Thymus (tissue), 11 donors: ENCODE data around the gene DPYSL4. TPM values are rescaled to one million over a fixed set of nuclear protein-coding genes. Genes with fewer than 3 reads are reported as not detected.

Experiments used
- DNase-seq, 9 donors: peaks; one replicate each; pipeline ENCODE4 v3.0.0-alpha.2; 2013; ENCODE audit warnings: low spot score in 9 of 9, low read depth in 6 of 9, missing footprints in 1 of 9
- H3K27ac ChIP-seq, 2 donors: one replicate each; pipeline ENCODE4 v1.5.1; 2013; ENCODE audit warnings: control low read depth in 1 of 2, low read depth in 1 of 2, low read length in 1 of 2, mild to moderate bottlenecking in 1 of 2, moderate library complexity in 1 of 2
- H3K27me3 ChIP-seq, 2 donors: one replicate each; pipeline ENCODE4 v1.5.1; 2013; ENCODE audit warnings: low read length in 1 of 2; ENCODE audit not compliant: control insufficient read depth in 2 of 2, insufficient read depth in 1 of 2
- H3K36me3 ChIP-seq, 2 donors: one replicate each; pipeline ENCODE4 v1.5.1; 2013; ENCODE audit warnings: low read length in 1 of 2, mild to moderate bottlenecking in 1 of 2, moderate library complexity in 1 of 2; ENCODE audit not compliant: control insufficient read depth in 2 of 2, insufficient read depth in 2 of 2
- H3K4me1 ChIP-seq, 2 donors: one replicate each; pipeline ENCODE4 v1.5.1; 2013; ENCODE audit warnings: low read length in 2 of 2; ENCODE audit not compliant: control insufficient read depth in 2 of 2, insufficient read depth in 2 of 2
- H3K4me3 ChIP-seq, 2 donors: one replicate each; pipeline ENCODE4 v1.5.1; 2013; ENCODE audit warnings: low read length in 2 of 2, control low read depth in 1 of 2, mild to moderate bottlenecking in 1 of 2
- H3K9me3 ChIP-seq, 2 donors: one replicate each; pipeline ENCODE4 v1.5.1; 2013; ENCODE audit warnings: low read length in 1 of 2, mild to moderate bottlenecking in 1 of 2; ENCODE audit not compliant: control insufficient read depth in 2 of 2, insufficient read depth in 1 of 2
- WGBS: extraction: QIAGEN DNeasy Blood & Tissue Kit; methylation state at CpG from one replicate; pipeline ENCODE4 v1.1.7; 2013; 5-methylcytosine and 5-hydroxymethylcytosine counted together
- polyA plus RNA-seq: library from polyadenylated mRNA; stranded (reverse); fragments of 200-250 nt; gene quantifications from one replicate; pipeline ENCODE4 v1.2.3, GENCODE V29; 2013
- total RNA-seq: library from RNA; stranded (reverse); fragments of 120-200 nt; gene quantifications from one replicate; pipeline ENCODE4 v1.2.4, GENCODE V29; 2013
- donor health status: healthy.

The DPYSL4 gene
- total and polyA plus RNA-seq, 2 donors: 0.28 to 0.89 TPM

DNA sequence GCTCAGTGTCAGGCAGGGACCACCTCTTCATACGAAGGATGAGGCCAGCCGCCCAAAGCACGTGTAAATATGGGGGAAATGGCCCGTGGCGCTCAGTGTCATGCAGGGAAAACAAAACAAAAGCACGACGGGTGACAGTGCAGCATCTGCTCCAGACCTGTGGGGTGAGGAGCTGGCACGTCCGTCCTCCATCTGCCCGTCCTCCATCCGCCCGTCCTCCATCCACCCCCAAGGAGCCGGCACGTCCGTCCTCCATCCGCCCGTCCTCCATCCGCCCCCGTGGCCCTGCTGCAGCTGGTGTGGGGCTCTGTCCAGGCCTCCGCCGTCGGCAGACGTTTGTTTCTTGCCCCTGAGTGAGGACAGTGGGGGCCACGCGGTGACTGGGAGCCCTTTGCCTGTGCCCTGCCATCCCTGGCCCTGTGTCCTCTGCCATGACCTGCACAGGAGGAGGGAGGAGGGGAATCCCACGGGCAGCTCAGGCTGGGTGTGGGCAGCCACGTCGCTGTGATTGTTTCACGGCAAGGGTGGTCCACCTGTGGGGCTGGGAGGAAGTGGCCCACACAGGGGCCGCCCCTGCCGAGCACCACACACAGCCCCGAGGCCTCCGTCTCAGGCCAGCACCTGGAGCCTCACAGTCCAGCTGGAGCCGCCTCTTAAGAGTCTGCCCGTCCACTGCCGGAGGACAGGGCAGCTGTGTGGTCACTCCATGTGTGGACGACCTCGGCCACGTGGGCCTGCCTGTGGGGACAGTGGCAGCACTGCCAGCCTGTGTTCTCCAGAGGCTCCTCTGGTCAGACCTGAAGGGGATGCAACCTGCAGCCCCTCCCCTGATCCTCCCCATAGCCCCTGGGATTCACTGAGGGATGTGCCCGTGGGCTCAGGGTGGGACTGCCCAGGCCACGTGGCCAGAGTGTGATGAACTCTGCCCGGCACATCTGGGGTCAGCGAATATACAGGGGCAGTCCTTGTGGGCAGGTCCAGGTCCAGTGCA lies 38.2 kb upstream of the DPYSL4 start:
- Histone ChIP-seq H3K4me3 (no peak overlapping the region), H3K36me3 (no peaks in the 10 kb centered on the region), H3K9me3 (no peaks in the 10 kb centered on the region), H3K27ac (no peak overlapping the region), H3K4me1 (no peaks in the 10 kb centered on the region), H3K27me3 (peaks cover 4 to 15% of the 10 kb centered on the region in 2 donors)
- DNase-seq: no peak
- WGBS: 89% methylated on average over 43 of the region's 43 CpGs

DNA sequence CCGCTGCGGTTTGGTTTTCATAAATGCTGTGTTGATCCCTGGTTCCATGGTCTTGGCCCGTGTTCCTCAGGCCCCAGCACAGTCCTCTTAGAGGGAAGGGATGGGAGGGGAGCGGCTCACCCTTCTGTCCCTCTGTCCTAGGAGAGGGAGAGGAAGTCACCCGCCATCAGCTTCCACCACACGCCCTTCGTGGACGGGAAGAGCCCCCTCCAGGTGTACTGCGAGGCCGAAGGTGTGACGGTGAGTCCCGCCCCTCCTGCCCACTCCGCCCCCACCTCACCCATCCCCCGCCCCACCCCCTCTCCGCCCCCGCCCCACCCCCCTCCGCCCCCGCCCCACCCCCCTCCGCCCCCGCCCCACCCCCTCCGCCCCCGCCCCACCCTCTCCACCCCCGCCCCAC lies 37.5 kb upstream of the DPYSL4 start:
- Histone ChIP-seq H3K4me3 (no peak overlapping the region), H3K27ac (no peak overlapping the region), H3K9me3 (no peaks in the 10 kb centered on the region), H3K4me1 (no peaks in the 10 kb centered on the region), H3K27me3 (peaks cover 0 to 8% of the 10 kb centered on the region in 2 donors), H3K36me3 (no peaks in the 10 kb centered on the region)
- 83% methylated on average over 16 of the region's 23 CpGs for WGBS
- DNase-seq: no peak

DNA sequence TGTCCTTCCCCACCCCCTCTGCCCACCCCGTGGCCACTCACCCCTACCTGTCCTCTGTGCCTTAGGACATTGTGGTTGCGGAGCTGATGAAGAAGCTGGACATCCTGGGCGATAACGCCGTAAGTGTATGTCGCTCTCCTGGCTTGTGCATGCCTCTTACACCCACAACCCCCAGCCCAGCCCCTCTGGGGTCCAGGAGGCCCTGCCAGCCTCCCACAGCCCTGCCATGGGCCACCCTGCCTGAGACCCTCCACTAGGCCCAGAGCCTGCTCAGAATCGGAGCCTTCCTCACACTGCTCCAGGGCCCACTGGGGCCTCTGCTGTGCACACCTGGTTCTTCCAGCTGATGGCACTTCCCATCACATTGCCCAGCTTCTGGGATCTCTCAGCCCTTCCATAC lies 36.8 kb upstream of the DPYSL4 start:
- Histone ChIP-seq H3K36me3 (no peaks in the 10 kb centered on the region), H3K27me3 (peaks cover 0 to 6% of the 10 kb centered on the region in 2 donors), H3K4me3 (no peak overlapping the region), H3K4me1 (no peaks in the 10 kb centered on the region), H3K9me3 (no peaks in the 10 kb centered on the region), H3K27ac (no peak overlapping the region)
- WGBS: 98% methylated on average over 7 of the region's 7 CpGs
- no peak for DNase-seq

DNA sequence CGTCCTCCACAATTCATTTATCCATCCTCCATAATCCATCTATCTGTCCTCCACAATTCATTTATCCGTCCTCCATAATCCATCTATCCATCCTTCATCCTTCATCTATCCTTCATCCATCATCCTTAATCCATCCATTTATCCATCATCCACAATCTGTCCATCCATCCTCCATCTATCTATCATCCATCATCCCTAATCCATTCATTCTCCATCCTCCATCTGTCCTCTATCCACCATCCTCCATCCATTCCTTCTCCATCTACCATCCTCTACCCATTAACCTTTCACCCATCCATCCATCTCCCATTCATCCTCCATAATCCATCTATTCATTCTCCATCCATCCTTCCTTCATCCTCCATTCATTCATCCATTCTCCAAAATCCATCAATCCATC lies 36.0 kb upstream of the DPYSL4 start:
- no peaks in the 10 kb centered on the region for H3K36me3 ChIP-seq
- H3K27me3 ChIP-seq: peaks cover 0 to under 1% of the 10 kb centered on the region in 2 donors
- WGBS: 95% methylated on average over 2 of the region's 2 CpGs
- no peak for DNase-seq
- no peaks in the 10 kb centered on the region for H3K9me3 ChIP-seq
- no peaks in the 10 kb centered on the region for H3K4me1 ChIP-seq
- no peak overlapping the region for H3K27ac ChIP-seq
- H3K4me3 ChIP-seq: no peak overlapping the region

DNA sequence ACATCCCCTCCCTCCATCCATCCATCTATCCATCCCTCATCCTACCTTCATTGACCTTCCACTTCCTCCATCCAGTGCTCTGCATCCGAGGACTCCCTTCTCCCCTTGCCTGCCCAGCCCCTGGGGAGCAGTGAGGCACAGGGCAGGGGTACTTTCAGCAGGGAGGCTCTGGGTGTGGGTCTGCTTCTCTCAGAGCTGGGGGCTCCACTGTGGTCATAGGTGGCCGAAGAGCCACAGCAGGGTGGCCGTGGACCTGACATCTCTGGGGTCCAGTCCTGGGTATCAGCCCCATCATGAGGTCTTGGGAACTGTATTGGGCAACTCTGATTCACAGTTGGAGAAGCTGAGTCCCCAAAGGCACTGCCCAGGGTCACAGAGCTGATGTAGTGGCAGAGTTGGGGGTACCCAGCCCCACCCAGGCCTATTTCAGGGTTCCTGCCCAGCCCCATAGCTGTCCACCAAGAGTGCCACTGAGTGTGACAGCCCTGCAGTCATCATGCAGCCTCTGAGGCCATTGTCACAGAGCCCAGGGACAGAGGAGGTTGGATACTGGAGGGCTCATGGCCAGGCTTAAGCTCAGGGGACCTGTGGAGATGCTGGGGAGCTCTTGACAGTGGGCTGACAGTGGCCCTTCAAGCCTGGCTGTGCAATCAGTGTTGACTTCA lies 35.3 kb upstream of the DPYSL4 start:
- Histone ChIP-seq H3K4me1 (no peaks in the 10 kb centered on the region), H3K9me3 (no peaks in the 10 kb centered on the region), H3K36me3 (no peaks in the 10 kb centered on the region), H3K4me3 (no peak overlapping the region), H3K27me3 (no peaks in the 10 kb centered on the region), H3K27ac (no peak overlapping the region)
- 94% methylated on average over 3 of the region's 3 CpGs for WGBS
- DNase-seq: no peak

DNA sequence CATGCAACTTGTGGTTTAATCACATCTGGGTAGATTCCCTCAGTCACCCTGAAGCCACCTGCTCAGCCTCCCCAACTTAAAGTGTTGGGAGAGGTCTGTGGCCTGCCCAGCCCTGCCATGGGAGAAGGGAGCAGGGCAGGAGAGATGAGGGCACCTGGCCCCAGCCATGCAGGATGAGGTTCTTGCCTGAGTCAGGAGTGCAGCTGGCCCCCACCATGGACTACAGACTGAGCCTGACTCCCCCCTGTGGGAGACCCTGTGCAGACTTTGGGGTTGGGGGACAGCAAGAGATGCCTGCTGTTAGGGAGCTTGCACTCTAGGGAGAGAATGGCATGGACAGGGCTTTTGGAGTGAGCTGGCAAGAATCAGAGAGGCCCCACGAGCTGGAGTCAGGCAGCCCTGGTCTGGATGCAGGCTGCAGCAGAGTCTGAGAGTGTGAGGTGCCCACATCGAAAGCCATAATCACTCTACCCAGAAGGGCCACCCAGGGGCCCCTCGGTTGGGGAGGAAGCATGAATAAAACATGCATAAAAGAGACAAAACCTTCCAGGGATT lies 34.7 kb upstream of the DPYSL4 start:
- Histone ChIP-seq H3K36me3 (no peaks in the 10 kb centered on the region), H3K9me3 (no peaks in the 10 kb centered on the region), H3K27ac (no peak overlapping the region), H3K27me3 (no peaks in the 10 kb centered on the region), H3K4me1 (no peaks in the 10 kb centered on the region), H3K4me3 (no peak overlapping the region)
- DNase-seq: no peak
- 69% methylated on average over 3 of the region's 3 CpGs for WGBS

DNA sequence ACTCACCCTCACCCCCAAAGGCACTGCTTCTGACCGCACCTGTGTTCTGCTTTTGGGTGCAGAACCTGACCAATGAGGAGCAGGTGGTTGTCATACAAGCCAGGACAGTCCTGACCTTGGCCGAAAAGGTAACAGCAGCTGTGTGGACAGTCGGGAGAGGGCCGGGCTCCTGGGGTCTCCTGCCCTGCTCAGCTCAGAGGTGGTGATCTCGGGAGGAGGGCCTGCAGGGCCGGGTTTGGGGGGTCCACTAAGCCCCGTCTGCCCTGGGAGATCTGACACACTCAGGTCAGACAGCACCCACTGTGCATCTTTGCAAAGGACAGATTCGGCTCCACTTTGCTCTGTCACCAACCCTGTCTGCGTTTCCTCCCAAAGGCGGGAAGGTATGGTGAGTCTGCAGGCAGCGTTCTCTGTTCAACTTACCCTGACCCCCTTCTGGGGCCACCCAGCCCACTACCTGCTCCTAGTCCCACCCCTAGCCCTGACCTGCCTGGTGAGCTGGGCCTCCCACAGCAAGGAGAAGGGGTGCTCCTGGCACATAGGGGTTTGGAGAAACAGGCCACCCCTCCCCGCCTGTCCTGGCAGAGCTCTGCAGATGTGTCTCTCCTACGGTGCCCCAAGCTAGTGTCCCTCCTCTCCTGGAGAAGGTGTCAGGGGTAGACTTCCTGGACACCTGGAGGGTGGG lies 33.7 kb upstream of the DPYSL4 start:
- Histone ChIP-seq H3K4me3 (no peak overlapping the region), H3K4me1 (no peaks in the 10 kb centered on the region), H3K36me3 (no peaks in the 10 kb centered on the region), H3K27ac (no peak overlapping the region), H3K9me3 (no peaks in the 10 kb centered on the region), H3K27me3 (no peaks in the 10 kb centered on the region)
- no peak for DNase-seq
- WGBS: 84% methylated on average over 13 of the region's 13 CpGs

DNA sequence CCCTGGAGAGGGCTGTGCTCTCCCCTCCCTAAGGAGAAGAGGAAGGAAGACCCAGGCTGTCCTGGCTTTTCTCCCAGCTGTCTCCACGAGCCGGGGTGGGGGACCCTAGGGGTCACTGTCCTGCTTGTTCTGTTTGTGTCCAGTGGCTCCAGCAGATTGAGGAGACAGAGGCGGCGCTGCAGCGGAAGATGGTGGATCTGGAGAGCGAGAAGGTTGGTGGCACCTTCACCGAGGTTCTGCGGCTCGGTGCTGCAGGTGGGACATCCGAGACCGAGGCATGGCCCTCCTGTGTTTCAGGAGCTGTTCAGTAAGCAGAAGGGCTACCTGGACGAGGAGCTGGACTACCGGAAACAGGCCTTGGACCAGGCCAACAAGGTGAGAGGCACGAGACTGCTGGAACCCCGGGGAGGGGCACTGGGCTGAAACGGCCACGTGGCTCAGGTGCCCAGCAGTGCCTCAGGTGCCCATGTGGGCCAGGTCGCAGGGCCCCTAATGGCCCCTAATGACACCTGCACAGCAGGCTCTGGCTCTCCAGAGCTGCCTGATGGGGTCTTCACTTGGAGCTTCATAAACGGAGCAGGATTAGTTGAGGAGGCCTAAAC lies 33.0 kb upstream of the DPYSL4 start:
- no peak for DNase-seq
- 93% methylated on average over 19 of the region's 19 CpGs for whole genome bisulfite sequencing

More for the DNA sequence above, 33.0 kb upstream of the DPYSL4 start:
- Histone ChIP-seq H3K27me3 (no peaks in the 10 kb centered on the region), H3K4me3 (no peak overlapping the region), H3K4me1 (no peaks in the 10 kb centered on the region), H3K9me3 (no peaks in the 10 kb centered on the region), H3K36me3 (no peaks in the 10 kb centered on the region), H3K27ac (no peak overlapping the region)
